Endothelial cell of umbilical vein (primary cell): ENCODE measurements around the gene NANOS1. TPM values are rescaled to one million over a fixed set of nuclear protein-coding genes. Genes with fewer than 3 reads are reported as not detected.

ENCODE experiments used
- BruUV-seq: library from RNA; stranded (reverse); fragments of 400-500 nt; replicated peaks from 2 replicates; lab custom pipeline; 2021; lab: Mats Ljungman, UMichigan
- CTCF ChIA-PET: fragments of 300-600, 350-600 bp; sonication (Branson Sonifier 250); formaldehyde crosslinking; loops from one replicate; lab custom pipeline; 2021; ENCODE audit warnings: antibody characterized with exemption, inconsistent platforms; lab: Charles Lee
- POLR2A ChIA-PET: fragments of 300-600, 350-600 bp; sonication (Branson Sonifier 250); formaldehyde crosslinking; loops from one replicate; lab custom pipeline; 2021; ENCODE audit warnings: antibody characterized with exemption, inconsistent platforms; lab: Charles Lee
- DNase-seq: peaks from one replicate; pipeline ENCODE4 v3.0.0-alpha.2; 2011; ENCODE audit warnings: low read depth, low spot score
- FAIRE-seq: peaks from 2 replicates; lab custom pipeline; 2011; peaks lifted over from hg19 to GRCh38; lab: Jason Lieb, UNC
- H2AFZ ChIP-seq: 2 replicates; pipeline ENCODE4 v1.6.0; 2012; ENCODE audit warnings: low read depth, low read length, control low read depth, inconsistent platforms
- H3K27ac ChIP-seq: 2 replicates; pipeline ENCODE4 v1.5.1; 2011; ENCODE audit warnings: low read depth, mild to moderate bottlenecking, control low read depth, low read length, moderate library complexity; ENCODE audit not compliant: insufficient read depth
- H3K27me3 ChIP-seq, 2 experiments: 2 replicates each; pipeline versions ENCODE4 v1.6.0 to v1.6.1; 2011; ENCODE audit warnings: low read length in 2 of 2, mixed read lengths in 1 of 2; ENCODE audit not compliant: control insufficient read depth in 2 of 2, insufficient read depth in 2 of 2
- H3K36me3 ChIP-seq, 2 experiments: 2 replicates in 1 of 2; 3 replicates in 1 of 2; pipeline ENCODE4 v1.5.1; 2011; ENCODE audit warnings: low read length in 2 of 2, mild to moderate bottlenecking in 1 of 2, moderate library complexity in 1 of 2; ENCODE audit not compliant: control insufficient read depth in 2 of 2, insufficient read depth in 2 of 2; ENCODE audit errors: extremely low read depth in 1 of 2
- H3K4me1 ChIP-seq: 3 replicates; pipeline ENCODE4 v1.5.1; 2011; ENCODE audit warnings: mild to moderate bottlenecking, low read length; ENCODE audit not compliant: control insufficient read depth, insufficient read depth; ENCODE audit errors: extremely low read depth
- H3K4me2 ChIP-seq: 2 replicates; pipeline ENCODE4 v1.6.1; 2011; ENCODE audit warnings: low read length, control low read depth, mixed read lengths; ENCODE audit not compliant: insufficient read depth
- H3K4me3 ChIP-seq, 3 experiments: fragments of 200-600 bp in 1 of 3; sonication (generic), shearing (Covaris generic) in 1 of 3; replicated peaks in 1 of 3; 2 replicates each; pipeline ENCODE4 v1.5.1; 2011 to 2016; ENCODE audit warnings: control low read depth in 3 of 3, low read length in 3 of 3, mild to moderate bottlenecking in 2 of 3, inconsistent platforms in 1 of 3, low read depth in 1 of 3, moderate library complexity in 1 of 3; ENCODE audit not compliant: insufficient read depth in 1 of 3
- H3K79me2 ChIP-seq: 2 replicates; pipeline ENCODE4 v1.6.0; 2012; ENCODE audit warnings: low read length, inconsistent platforms; ENCODE audit not compliant: control insufficient read depth, insufficient read depth
- H3K9ac ChIP-seq: replicated peaks from 2 replicates; pipeline ENCODE3; 2011; ENCODE audit warnings: low read length, control low read depth; ENCODE audit not compliant: insufficient read depth; ENCODE audit errors: extremely low read depth
- H3K9me1 ChIP-seq: replicated peaks from 3 replicates; pipeline ENCODE4 v1.6.0; 2011; ENCODE audit warnings: mild to moderate bottlenecking, low read length; ENCODE audit not compliant: control insufficient read depth, insufficient read depth; ENCODE audit errors: extremely low read depth
- H3K9me3 ChIP-seq: replicated peaks from 2 replicates; pipeline ENCODE4 v1.5.1; 2012; ENCODE audit warnings: low read length, inconsistent platforms; ENCODE audit not compliant: control insufficient read depth, insufficient read depth
- H4K20me1 ChIP-seq: replicated peaks from 2 replicates; pipeline ENCODE3; 2011; ENCODE audit warnings: mild to moderate bottlenecking, low read length; ENCODE audit not compliant: control insufficient read depth, insufficient read depth; ENCODE audit errors: extremely low read depth
- EZH2 ChIP-seq: IDR thresholded peaks from 2 replicates; pipeline ENCODE4 v1.6.1; 2012; ENCODE audit warnings: borderline replicate concordance, low read depth, mild to moderate bottlenecking, moderate library complexity, low read length, inconsistent platforms; ENCODE audit not compliant: severe bottlenecking
- FOS ChIP-seq: IDR thresholded peaks from 2 replicates; pipeline ENCODE4 v1.6.1; 2011; ENCODE audit warnings: mild to moderate bottlenecking, low read length, moderate library complexity, borderline replicate concordance; ENCODE audit not compliant: insufficient read depth
- GATA2 ChIP-seq: IDR thresholded peaks from 2 replicates; pipeline ENCODE4 v1.7.0; 2011; ENCODE audit warnings: low read depth, mild to moderate bottlenecking, moderate library complexity, mixed read lengths, low read length; ENCODE audit not compliant: insufficient read length, insufficient read depth
- JUN ChIP-seq: IDR thresholded peaks from 2 replicates; pipeline ENCODE4 v1.6.1; 2011; ENCODE audit warnings: borderline replicate concordance, low read depth; ENCODE audit not compliant: insufficient read length, insufficient read depth
- MYC ChIP-seq: IDR thresholded peaks from one replicate; pipeline ENCODE4 v1.6.1; 2011; ENCODE audit warnings: mild to moderate bottlenecking, low read depth, low read length
- POLR2A ChIP-seq: IDR thresholded peaks from 2 replicates; pipeline ENCODE4 v1.6.1; 2012; ENCODE audit warnings: low read depth, mild to moderate bottlenecking, control low read depth, low read length
- POLR2AphosphoS5 ChIP-seq: IDR thresholded peaks from 2 replicates; pipeline ENCODE4 v1.6.1; 2012; ENCODE audit warnings: low read depth, mild to moderate bottlenecking, control low read depth, low read length, moderate library complexity; ENCODE audit not compliant: insufficient read depth
- dilution Hi-C: fragments of 300-500 bp; cut with MboI; formaldehyde crosslinking; loops from one replicate; pipeline ENCODE4 v1.15.0; 2019; ENCODE audit warnings: low sequenced_read_pairs; ENCODE audit not compliant: extremely low pct_ligation_motif_present
- intact Hi-C: fragments of 100-400 bp; cut with micrococcal nuclease; formaldehyde crosslinking; loops from one replicate; pipeline ENCODE4 v1.10.0; 2022
- polyA plus RNA-seq, 4 experiments: library from polyadenylated mRNA; depleted of rRNA in 3 of 4; stranded (reverse) in 3 of 4; unstranded in 1 of 4; fragments of >200 nt; gene quantifications; 2 replicates each; pipeline versions ENCODE4 v1.2.1 to v1.2.3, GENCODE V29; 2011 to 2012; ENCODE audit warnings: missing spikeins in 1 of 4
- total RNA-seq: library from RNA; stranded (reverse); gene quantifications from 2 replicates; pipeline ENCODE4 v1.2.3, GENCODE V29; 2021
- TF ChIP-seq, protein P1 (sequence below), 2 donors: IDR thresholded peaks; 1 replicate in 1 of 2; 2 replicates in 1 of 2; pipeline ENCODE4 v1.5.1; 2011; ENCODE audit warnings: low read length in 2 of 2, mild to moderate bottlenecking in 2 of 2, moderate library complexity in 2 of 2, control low read depth in 1 of 2, inconsistent platforms in 1 of 2, low read depth in 1 of 2; ENCODE audit not compliant: insufficient read depth in 1 of 2; ENCODE audit errors: extremely low read depth in 1 of 2
- TF ChIP-seq, protein P2 (sequence below): IDR thresholded peaks from 2 replicates; pipeline ENCODE4 v1.6.1; 2011; ENCODE audit not compliant: insufficient read depth, insufficient read length

The NANOS1 gene
- total and polyA plus RNA-seq, 2 donors (not counting 3 experiments of a cell fraction or from before 2014, with no cell fraction given), result 0.29 to 0.40 TPM

DNA sequence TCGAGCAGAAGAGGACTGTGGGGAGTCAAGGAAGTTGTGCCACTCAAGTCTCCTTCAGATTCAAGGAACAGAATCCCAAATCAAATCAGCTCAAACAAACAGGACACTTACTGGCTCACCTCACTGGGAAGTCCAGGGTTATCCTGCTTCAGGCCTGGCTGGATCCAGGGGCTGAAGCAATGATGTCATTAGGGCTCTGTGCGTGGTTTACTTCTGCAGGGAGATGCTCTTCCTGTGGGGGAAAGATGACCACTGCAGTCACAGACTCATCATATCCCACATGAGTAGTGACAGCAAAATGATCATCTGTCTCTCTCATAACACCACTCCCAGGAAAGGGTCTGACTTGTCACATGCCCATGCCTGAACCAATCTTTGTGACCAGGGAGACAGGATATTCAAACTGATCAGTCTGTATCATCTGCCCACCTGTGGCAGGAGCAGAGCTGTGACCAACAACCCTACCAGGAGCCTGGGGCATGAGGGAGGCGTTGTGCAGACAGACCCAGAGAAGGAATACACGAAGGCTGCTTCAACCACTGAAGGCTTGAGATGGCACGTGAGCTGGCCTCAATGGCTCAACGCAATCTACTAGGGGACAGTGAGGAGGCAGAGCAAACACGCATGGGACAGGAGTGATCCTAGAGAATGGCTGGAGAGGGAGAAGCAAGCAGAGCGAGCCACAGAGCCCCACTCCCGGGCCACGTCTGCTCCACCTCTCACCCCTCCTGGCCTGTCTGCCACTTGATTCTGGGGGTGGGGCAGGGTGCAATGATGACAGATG lies 27.6 kb upstream of the NANOS1 start:
- Histone ChIP-seq H3K36me3 (no peaks in the 10 kb centered on the region), H3K4me3 (no peak overlapping the region), H3K79me2 (no peaks in the 10 kb centered on the region), H3K4me1 (peaks cover under 1% of the 10 kb centered on the region), H3K9ac (no peak overlapping the region), H2AFZ (no peak overlapping the region), H4K20me1 (no peaks in the 10 kb centered on the region), H3K9me1 (no peaks in the 10 kb centered on the region), H3K27me3 (no peaks in the 10 kb centered on the region), H3K27ac (no peak overlapping the region), H3K9me3 (no peaks in the 10 kb centered on the region), H3K4me2 (no peak overlapping the region)
- intact Hi-C loops, result no loop called here
- TF ChIP-seq FOS (no peak), POLR2A (no peak), MYC (no peak), EZH2 (no peak), GATA2 (no peak), POLR2AphosphoS5 (no peak), JUN (no peak)
- TF ChIP-seq, protein P1, sequence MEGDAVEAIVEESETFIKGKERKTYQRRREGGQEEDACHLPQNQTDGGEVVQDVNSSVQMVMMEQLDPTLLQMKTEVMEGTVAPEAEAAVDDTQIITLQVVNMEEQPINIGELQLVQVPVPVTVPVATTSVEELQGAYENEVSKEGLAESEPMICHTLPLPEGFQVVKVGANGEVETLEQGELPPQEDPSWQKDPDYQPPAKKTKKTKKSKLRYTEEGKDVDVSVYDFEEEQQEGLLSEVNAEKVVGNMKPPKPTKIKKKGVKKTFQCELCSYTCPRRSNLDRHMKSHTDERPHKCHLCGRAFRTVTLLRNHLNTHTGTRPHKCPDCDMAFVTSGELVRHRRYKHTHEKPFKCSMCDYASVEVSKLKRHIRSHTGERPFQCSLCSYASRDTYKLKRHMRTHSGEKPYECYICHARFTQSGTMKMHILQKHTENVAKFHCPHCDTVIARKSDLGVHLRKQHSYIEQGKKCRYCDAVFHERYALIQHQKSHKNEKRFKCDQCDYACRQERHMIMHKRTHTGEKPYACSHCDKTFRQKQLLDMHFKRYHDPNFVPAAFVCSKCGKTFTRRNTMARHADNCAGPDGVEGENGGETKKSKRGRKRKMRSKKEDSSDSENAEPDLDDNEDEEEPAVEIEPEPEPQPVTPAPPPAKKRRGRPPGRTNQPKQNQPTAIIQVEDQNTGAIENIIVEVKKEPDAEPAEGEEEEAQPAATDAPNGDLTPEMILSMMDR (IDR thresholded peaks at IDR 0.05; ENCODE audit: extremely low read depth in 1 of 2, insufficient read depth in 1 of 2, low read depth in 1 of 2, low read length in 2 of 2), result no peak
- TF ChIP-seq, protein P2, sequence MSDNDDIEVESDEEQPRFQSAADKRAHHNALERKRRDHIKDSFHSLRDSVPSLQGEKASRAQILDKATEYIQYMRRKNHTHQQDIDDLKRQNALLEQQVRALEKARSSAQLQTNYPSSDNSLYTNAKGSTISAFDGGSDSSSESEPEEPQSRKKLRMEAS, result no peak
- no TSS peak for BruUV-seq
- no peak for DNase-seq
- POLR2A ChIA-PET, result no interaction called here
- dilution Hi-C loops, result no loop called here
- FAIRE-seq, result no peak
- CTCF ChIA-PET, result no interaction called here
